Effector memory CD8-positive, alpha-beta T cell (primary cell): ENCODE measurements around the gene BSN.

Experiments used
- ATAC-seq: fragments of 150-1000 bp; cut with Tn5 transposase; replicated peaks from 2 replicates; pipeline ENCODE4 v1.10.0; 2021; ENCODE audit warnings: mild to moderate bottlenecking, moderate library complexity
- DNase-seq, 3 experiments: peaks; one replicate each; pipeline ENCODE4 v3.0.0; 2021
- H3K27ac Mint-ChIP-seq, 2 donors: one replicate each; pipeline ENCODE4 v1.8.0; 2022; ENCODE audit warnings: mild to moderate bottlenecking in 2 of 2, mixed read lengths in 2 of 2, moderate library complexity in 2 of 2
- H3K27me3 Mint-ChIP-seq, 2 donors: one replicate each; pipeline ENCODE4 v1.8.0; 2022; ENCODE audit warnings: mixed read lengths in 2 of 2
- H3K36me3 Mint-ChIP-seq: one replicate; pipeline ENCODE4 v1.8.0; 2022; ENCODE audit warnings: mild to moderate bottlenecking, moderate library complexity, mixed read lengths; ENCODE audit not compliant: insufficient read depth
- H3K4me1 Mint-ChIP-seq, 2 donors: one replicate each; pipeline ENCODE4 v1.8.0; 2022; ENCODE audit warnings: low read depth in 2 of 2, mixed read lengths in 2 of 2
- H3K4me3 Mint-ChIP-seq, 2 donors: one replicate each; pipeline ENCODE4 v1.8.0; 2022; ENCODE audit warnings: mild to moderate bottlenecking in 2 of 2, mixed read lengths in 2 of 2, moderate library complexity in 2 of 2
- H3K9me3 Mint-ChIP-seq, 2 donors: one replicate each; pipeline ENCODE4 v1.8.0; 2022; ENCODE audit warnings: mixed read lengths in 2 of 2

Gene BSN

DNA sequence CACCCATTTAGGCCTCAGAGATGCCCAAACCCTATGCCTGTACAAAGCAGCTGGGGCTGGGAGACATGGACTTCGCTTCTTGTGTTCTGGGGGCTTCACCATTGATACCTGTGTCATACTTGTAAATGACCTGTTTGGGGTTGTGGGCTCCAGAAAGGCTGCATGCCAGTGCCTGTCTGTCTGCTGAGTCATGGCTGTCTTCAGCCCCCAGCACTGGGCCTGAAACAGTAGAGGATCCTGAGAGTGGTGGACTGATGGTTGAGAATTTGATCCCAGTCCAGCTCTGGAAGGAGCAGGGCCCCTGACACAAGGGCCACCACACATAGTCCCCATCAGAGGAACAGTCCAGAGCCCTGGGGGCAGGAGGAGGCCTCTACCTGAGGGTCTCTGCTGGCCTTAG lies 95.3 kb downstream of the BSN start:
- DNase-seq = no peak
- H3K4me3 Mint-ChIP-seq = no peak overlapping the region
- peaks cover 0 to under 1% of the 10 kb centered on the region in 2 donors for H3K4me1 Mint-ChIP-seq
- H3K36me3 Mint-ChIP-seq = peaks cover 9% of the 10 kb centered on the region
- no peak for ATAC-seq
- peaks cover 0 to 12% of the 10 kb centered on the region in 2 donors for H3K27me3 Mint-ChIP-seq
- H3K9me3 Mint-ChIP-seq = no peaks in the 10 kb centered on the region
- no peak overlapping the region for H3K27ac Mint-ChIP-seq

DNA sequence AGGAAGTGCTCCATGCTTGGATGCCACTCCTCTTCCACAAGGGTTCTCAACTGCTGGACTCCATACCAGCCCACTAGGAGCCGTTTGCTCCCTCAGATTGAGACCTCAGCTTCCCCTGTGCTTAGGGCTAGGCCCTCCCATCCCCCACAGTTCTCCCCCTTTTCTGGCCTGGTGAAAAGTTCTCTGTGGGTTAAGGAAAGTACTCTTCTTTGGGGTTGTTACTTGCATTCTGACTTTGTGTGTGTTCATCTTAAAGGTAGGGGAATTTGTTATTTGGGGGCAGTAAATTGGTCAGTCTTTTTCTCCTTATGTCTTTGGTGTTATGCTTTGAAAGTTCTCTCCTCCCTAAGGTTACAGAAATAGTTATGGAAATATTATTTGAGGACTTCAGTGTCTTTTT lies 95.9 kb downstream of the BSN start:
- no peak overlapping the region for H3K27ac Mint-ChIP-seq
- ATAC-seq (no peak), DNase-seq (no peak)
- peaks cover 8% of the 10 kb centered on the region for H3K36me3 Mint-ChIP-seq
- H3K4me1 Mint-ChIP-seq = peaks cover 0 to 3% of the 10 kb centered on the region in 2 donors
- peaks cover 0 to 16% of the 10 kb centered on the region in 2 donors for H3K27me3 Mint-ChIP-seq
- no peak overlapping the region for H3K4me3 Mint-ChIP-seq
- H3K9me3 Mint-ChIP-seq = no peaks in the 10 kb centered on the region

- peaks cover 0 to 3% of the 10 kb centered on the region in 2 donors for H3K4me1 Mint-ChIP-seq
- H3K27me3 Mint-ChIP-seq = peaks cover 0 to 16% of the 10 kb centered on the region in 2 donors
- DNase-seq (no peak), ATAC-seq (no peak)
- H3K27ac Mint-ChIP-seq = no peak overlapping the region
- no peak overlapping the region for H3K4me3 Mint-ChIP-seq
- H3K9me3 Mint-ChIP-seq = no peaks in the 10 kb centered on the region
- H3K36me3 Mint-ChIP-seq = peaks cover 7% of the 10 kb centered on the region
Observed at GRCh38 chr3:49650637-49651036, 96.4 kb downstream of the BSN start.

GRCh38 chr3:49652218-49652902 lies 98.1 kb downstream of the BSN start:
- Mint-ChIP-seq H3K9me3 (no peaks in the 10 kb centered on the region), H3K4me3 (no peak overlapping the region), H3K4me1 (peaks cover 0 to 6% of the 10 kb centered on the region in 2 donors), H3K27ac (no peak overlapping the region), H3K36me3 (peaks cover 7% of the 10 kb centered on the region), H3K27me3 (peaks cover 6 to 25% of the 10 kb centered on the region in 2 donors)
- ATAC-seq (no peak), DNase-seq (no peak)

DNA sequence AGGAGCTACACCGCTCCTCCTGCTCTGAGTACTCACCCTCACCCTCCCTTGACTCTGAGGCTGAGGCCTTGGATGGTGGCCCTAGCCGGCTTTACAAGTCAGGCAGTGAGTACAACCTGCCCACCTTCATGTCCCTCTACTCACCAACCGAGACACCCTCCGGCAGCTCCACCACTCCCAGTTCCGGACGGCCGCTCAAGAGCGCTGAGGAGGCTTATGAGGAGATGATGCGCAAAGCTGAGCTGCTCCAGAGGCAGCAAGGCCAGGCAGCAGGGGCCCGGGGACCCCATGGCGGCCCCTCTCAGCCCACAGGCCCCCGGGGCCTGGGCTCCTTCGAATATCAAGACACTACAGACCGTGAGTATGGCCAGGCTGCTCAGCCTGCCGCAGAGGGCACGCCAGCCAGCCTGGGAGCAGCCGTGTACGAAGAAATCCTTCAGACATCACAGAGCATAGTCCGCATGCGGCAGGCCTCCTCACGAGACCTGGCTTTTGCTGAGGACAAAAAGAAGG lies 98.7 kb downstream of the BSN start:
- no peak overlapping the region for H3K4me3 Mint-ChIP-seq
- DNase-seq (no peak), ATAC-seq (no peak)
- H3K27me3 Mint-ChIP-seq = peaks cover 6 to 25% of the 10 kb centered on the region in 2 donors
- peaks cover 0 to 6% of the 10 kb centered on the region in 2 donors for H3K4me1 Mint-ChIP-seq
- H3K27ac Mint-ChIP-seq = no peak overlapping the region
- peaks cover 7% of the 10 kb centered on the region for H3K36me3 Mint-ChIP-seq
- H3K9me3 Mint-ChIP-seq = no peaks in the 10 kb centered on the region

DNA sequence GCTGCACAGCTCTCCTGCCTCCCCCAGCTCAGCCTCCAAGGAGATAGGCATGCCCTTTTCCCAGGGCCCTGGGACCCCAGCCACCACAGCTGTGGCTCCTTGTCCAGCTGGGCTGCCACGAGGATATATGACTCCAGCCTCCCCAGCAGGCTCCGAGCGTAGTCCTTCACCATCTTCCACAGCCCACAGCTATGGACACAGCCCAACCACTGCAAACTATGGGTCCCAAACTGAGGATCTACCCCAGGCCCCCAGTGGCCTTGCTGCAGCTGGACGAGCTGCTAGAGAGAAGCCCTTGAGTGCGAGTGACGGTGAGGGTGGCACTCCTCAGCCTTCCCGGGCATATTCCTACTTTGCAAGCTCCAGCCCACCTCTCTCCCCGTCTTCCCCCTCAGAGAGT lies 99.3 kb downstream of the BSN start:
- H3K27ac Mint-ChIP-seq = no peak overlapping the region
- H3K36me3 Mint-ChIP-seq = peaks cover 7% of the 10 kb centered on the region
- H3K4me1 Mint-ChIP-seq = peaks cover 0 to 6% of the 10 kb centered on the region in 2 donors
- H3K27me3 Mint-ChIP-seq = peaks cover 6 to 25% of the 10 kb centered on the region in 2 donors
- H3K4me3 Mint-ChIP-seq = no peak overlapping the region
- DNase-seq = no peak
- ATAC-seq = no peak
- H3K9me3 Mint-ChIP-seq = no peaks in the 10 kb centered on the region

- H3K4me3 Mint-ChIP-seq = no peak overlapping the region
- no peaks in the 10 kb centered on the region for H3K9me3 Mint-ChIP-seq
- peaks cover 7% of the 10 kb centered on the region for H3K36me3 Mint-ChIP-seq
- ATAC-seq (no peak), DNase-seq (no peak)
- H3K4me1 Mint-ChIP-seq = peaks cover 0 to 6% of the 10 kb centered on the region in 2 donors
- no peak overlapping the region for H3K27ac Mint-ChIP-seq
- H3K27me3 Mint-ChIP-seq = peaks cover 6 to 25% of the 10 kb centered on the region in 2 donors
Observed at GRCh38 chr3:49654176-49654825, 100.0 kb downstream of the BSN start.

DNA sequence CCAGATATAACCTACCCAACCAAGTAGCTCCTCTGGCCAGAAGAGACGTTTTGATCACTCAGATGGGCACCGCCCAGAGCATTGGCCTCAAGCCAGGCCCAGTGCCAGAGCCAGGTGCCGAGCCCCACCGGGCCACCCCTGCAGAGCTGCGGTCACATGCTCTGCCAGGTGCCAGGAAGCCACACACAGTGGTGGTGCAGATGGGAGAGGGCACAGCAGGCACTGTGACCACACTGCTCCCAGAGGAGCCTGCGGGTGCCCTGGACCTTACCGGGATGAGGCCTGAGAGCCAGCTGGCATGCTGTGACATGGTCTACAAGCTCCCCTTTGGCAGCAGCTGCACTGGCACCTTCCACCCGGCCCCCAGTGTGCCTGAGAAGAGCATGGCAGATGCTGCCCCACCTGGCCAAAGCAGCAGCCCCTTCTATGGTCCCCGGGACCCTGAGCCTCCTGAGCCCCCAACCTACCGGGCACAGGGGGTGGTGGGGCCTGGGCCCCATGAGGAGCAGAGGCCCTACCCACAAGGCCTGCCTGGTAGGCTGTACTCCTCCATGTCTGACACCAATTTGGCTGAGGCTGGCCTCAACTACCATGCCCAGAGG lies 100.8 kb downstream of the BSN start:
- ATAC-seq (no peak), DNase-seq (no peak)
- peaks cover 7% of the 10 kb centered on the region for H3K36me3 Mint-ChIP-seq
- H3K4me3 Mint-ChIP-seq = no peak overlapping the region
- peaks cover 6 to 25% of the 10 kb centered on the region in 2 donors for H3K27me3 Mint-ChIP-seq
- H3K9me3 Mint-ChIP-seq = no peaks in the 10 kb centered on the region
- peaks cover 0 to 6% of the 10 kb centered on the region in 2 donors for H3K4me1 Mint-ChIP-seq
- H3K27ac Mint-ChIP-seq = no peak overlapping the region

- Mint-ChIP-seq H3K4me3 (no peak overlapping the region), H3K9me3 (no peaks in the 10 kb centered on the region), H3K27ac (no peak overlapping the region), H3K4me1 (peaks cover 0 to 6% of the 10 kb centered on the region in 2 donors), H3K27me3 (peaks cover 6 to 25% of the 10 kb centered on the region in 2 donors), H3K36me3 (peaks cover 3% of the 10 kb centered on the region)
- DNase-seq (no peak), ATAC-seq (no peak)
Observed at GRCh38 chr3:49655731-49656285, 101.5 kb downstream of the BSN start.

- peaks cover 3% of the 10 kb centered on the region for H3K36me3 Mint-ChIP-seq
- H3K27ac Mint-ChIP-seq = no peak overlapping the region
- DNase-seq (no peak), ATAC-seq (no peak)
- H3K4me1 Mint-ChIP-seq = peaks cover 0 to 6% of the 10 kb centered on the region in 2 donors
- peaks cover 6 to 33% of the 10 kb centered on the region in 2 donors for H3K27me3 Mint-ChIP-seq
- no peaks in the 10 kb centered on the region for H3K9me3 Mint-ChIP-seq
- no peak overlapping the region for H3K4me3 Mint-ChIP-seq
Observed at GRCh38 chr3:49656541-49657112, 102.3 kb downstream of the BSN start.

GRCh38 chr3:49657208-49657915 lies 103.1 kb downstream of the BSN start:
- H3K4me3 Mint-ChIP-seq = no peak overlapping the region
- no peaks in the 10 kb centered on the region for H3K9me3 Mint-ChIP-seq
- H3K27ac Mint-ChIP-seq = no peak overlapping the region
- peaks cover 0 to 6% of the 10 kb centered on the region in 2 donors for H3K4me1 Mint-ChIP-seq
- ATAC-seq = no peak
- H3K36me3 Mint-ChIP-seq = peaks cover 3% of the 10 kb centered on the region
- DNase-seq = no peak
- H3K27me3 Mint-ChIP-seq = peaks cover 6 to 36% of the 10 kb centered on the region in 2 donors

DNA sequence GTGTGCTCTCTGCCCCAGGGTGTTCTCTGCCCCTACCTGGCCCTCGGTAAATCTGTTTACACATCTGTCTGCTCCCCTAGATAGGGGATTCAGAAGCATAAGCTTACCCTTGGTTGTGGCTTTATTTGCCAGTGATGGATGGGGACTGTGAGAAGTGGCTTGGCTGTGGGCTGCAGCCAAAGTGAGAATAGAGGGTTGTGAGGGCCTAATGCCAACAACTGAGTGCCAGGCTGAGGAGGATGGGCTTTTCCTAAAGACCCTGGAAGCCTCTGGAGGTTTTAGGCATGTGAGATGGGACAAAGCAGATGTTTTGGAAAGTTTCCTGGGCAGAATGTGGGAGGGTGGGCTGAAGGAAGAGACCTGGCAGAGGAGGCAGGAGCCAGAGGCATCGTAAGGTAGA lies 104.4 kb downstream of the BSN start:
- H3K36me3 Mint-ChIP-seq = no peaks in the 10 kb centered on the region

GRCh38 chr3:49659756-49660155 lies 105.5 kb downstream of the BSN start:
- Mint-ChIP-seq H3K9me3 (no peaks in the 10 kb centered on the region), H3K36me3 (no peaks in the 10 kb centered on the region), H3K27me3 (peaks cover 6 to 27% of the 10 kb centered on the region in 2 donors), H3K4me3 (no peak overlapping the region), H3K27ac (no peak overlapping the region), H3K4me1 (peaks cover 0 to 4% of the 10 kb centered on the region in 2 donors)
- DNase-seq (no peak), ATAC-seq (no peak)

More for the DNA sequence above, 104.4 kb downstream of the BSN start:
- Mint-ChIP-seq H3K4me3 (no peak overlapping the region), H3K9me3 (no peaks in the 10 kb centered on the region), H3K4me1 (peaks cover 0 to 6% of the 10 kb centered on the region in 2 donors), H3K27ac (no peak overlapping the region), H3K27me3 (peaks cover 6 to 33% of the 10 kb centered on the region in 2 donors)
- ATAC-seq = no peak
- DNase-seq = no peak
